K562 (cell line): ENCODE measurements around the gene PTPRU. TPM values are rescaled to one million over a fixed set of nuclear protein-coding genes. Genes with fewer than 3 reads are reported as not detected.

Experiments
- ATAC-seq: fragments of 200-7000 bp; cut with Tn5 transposase; 3 replicates; pipeline ENCODE4 v1.9.1; 2020; ENCODE audit warnings: moderate library complexity
- BruUV-seq: library from RNA; stranded (reverse); fragments of 400-500 nt; replicated peaks from 2 replicates; lab custom pipeline; 2021; lab: Mats Ljungman, UMichigan
- CTCF ChIA-PET: fragments of 300-600 bp; formaldehyde crosslinking; extraction: SDS; loops from one replicate; lab custom pipeline; 2021; ENCODE audit warnings: low intra/inter-chr PET ratio; lab: Yijun Ruan, JAX
- POLR2A ChIA-PET: fragments of 300-600, 350-650 bp; sonication (Branson Sonifier 250); formaldehyde crosslinking; extraction: SDS; loops from one replicate; lab custom pipeline; 2021; ENCODE audit warnings: antibody characterized with exemption, inconsistent platforms; lab: Yijun Ruan, JAX
- DNase-seq, 4 experiments: peaks; one replicate each; pipeline versions ENCODE4 v3.0.0 to v3.0.0-alpha.2; 2011 to 2018; ENCODE audit warnings: low spot score in 3 of 4, mixed read lengths in 3 of 4; ENCODE audit errors: extremely low read depth in 1 of 4
- FAIRE-seq: peaks from 2 replicates; lab custom pipeline; 2011; peaks lifted over from hg19 to GRCh38; lab: Jason Lieb, UNC
- H2AFZ ChIP-seq: 2 replicates; pipeline ENCODE4 v1.6.0; 2011; ENCODE audit warnings: low read depth, low read length, control low read depth, inconsistent platforms
- H3K27ac ChIP-seq: fragments of 200-600 bp; 3 replicates; pipeline ENCODE4 v1.8.0; 2011; ENCODE audit warnings: low read depth, mild to moderate bottlenecking, control low read depth, inconsistent platforms, low read length, moderate library complexity, mixed read lengths; ENCODE audit errors: extremely low read depth
- H3K27me3 ChIP-seq, 2 experiments: fragments of 300-600 bp in 1 of 2; 2 replicates in 1 of 2; 3 replicates in 1 of 2; pipeline versions ENCODE4 v1.6.0 to v1.8.0; 2011; ENCODE audit warnings: inconsistent platforms in 2 of 2, low read length in 2 of 2, mild to moderate bottlenecking in 1 of 2, mixed read lengths in 1 of 2, moderate library complexity in 1 of 2; ENCODE audit not compliant: control insufficient read depth in 2 of 2, insufficient read depth in 2 of 2
- H3K36me3 ChIP-seq: fragments of 300-600 bp; 3 replicates; pipeline ENCODE4 v1.8.0; 2011; ENCODE audit warnings: mild to moderate bottlenecking, low read length, inconsistent platforms; ENCODE audit not compliant: control insufficient read depth, insufficient read depth
- H3K4me1 ChIP-seq, 2 experiments: fragments of 200-600 bp in 1 of 2; replicated peaks in 1 of 2; 2 replicates in 1 of 2; 3 replicates in 1 of 2; pipeline versions ENCODE4 v1.5.1 to v1.8.0; 2011; ENCODE audit warnings: inconsistent platforms in 2 of 2, low read length in 2 of 2, mild to moderate bottlenecking in 1 of 2, mixed read lengths in 1 of 2, moderate library complexity in 1 of 2; ENCODE audit not compliant: control insufficient read depth in 2 of 2, insufficient read depth in 2 of 2
- H3K4me2 ChIP-seq: 2 replicates; pipeline ENCODE4 v1.6.1; 2011; ENCODE audit warnings: low read length, control low read depth, inconsistent platforms, mixed read lengths; ENCODE audit not compliant: insufficient read depth
- H3K4me3 ChIP-seq: fragments of 200-600 bp; sonication (generic), shearing (Covaris generic); 2 replicates; pipeline ENCODE4 v1.5.1; 2016; ENCODE audit warnings: control low read depth, inconsistent platforms
- H3K79me2 ChIP-seq: fragments of 200-600 bp; 3 replicates; pipeline ENCODE4 v1.8.0; 2011; ENCODE audit warnings: low read length, inconsistent platforms; ENCODE audit not compliant: control insufficient read depth, insufficient read depth
- H3K9ac ChIP-seq, 2 experiments: 2 replicates each; pipeline versions ENCODE4 v1.6.0 to v1.6.1; 2011; ENCODE audit warnings: low read depth in 2 of 2, low read length in 2 of 2, control low read depth in 1 of 2, inconsistent platforms in 1 of 2, mild to moderate bottlenecking in 1 of 2, mixed read lengths in 1 of 2; ENCODE audit not compliant: insufficient read depth in 1 of 2
- H3K9me1 ChIP-seq: one replicate; pipeline ENCODE4 v1.6.0; 2011; ENCODE audit warnings: inconsistent platforms, mild to moderate bottlenecking, low read length, moderate library complexity; ENCODE audit not compliant: control insufficient read depth, insufficient read depth
- H3K9me3 ChIP-seq: replicated peaks from 2 replicates; pipeline ENCODE4 v1.5.1; 2011; ENCODE audit warnings: low read depth, low read length, inconsistent platforms; ENCODE audit not compliant: control insufficient read depth, insufficient read depth
- H4K20me1 ChIP-seq: replicated peaks from 2 replicates; pipeline ENCODE4 v1.6.1; 2011; ENCODE audit warnings: low read length, inconsistent platforms, mixed read lengths; ENCODE audit not compliant: control insufficient read depth, insufficient read depth
- BACH1 ChIP-seq: fragments of 200-800 bp; sonication (Bioruptor generic); IDR thresholded peaks from 2 replicates; pipeline ENCODE4 v1.6.1; 2016; ENCODE audit warnings: missing genetic modification characterization, missing compliant biosample characterization
- ELF4 ChIP-seq: fragments of 450-650 bp; formaldehyde crosslinking; IDR thresholded peaks from 2 replicates; pipeline ENCODE4 v1.4.0; 2022; ENCODE audit warnings: missing genetic modification characterization
- HBP1 ChIP-seq: fragments of 450-650 bp; formaldehyde crosslinking; IDR thresholded peaks from 2 replicates; pipeline ENCODE4 v1.4.0; 2022; ENCODE audit warnings: missing genetic modification characterization
- NFIX ChIP-seq: fragments of 250-450 bp; sonication (Bioruptor Pico); IDR thresholded peaks from 2 replicates; pipeline ENCODE4 v1.4.0; 2020; ENCODE audit warnings: low read depth, mild to moderate bottlenecking, moderate library complexity
- SFPQ ChIP-seq: fragments of 200-400 bp; formaldehyde crosslinking; IDR thresholded peaks from 2 replicates; pipeline ENCODE4 v1.6.1; 2017; ENCODE audit warnings: mild to moderate bottlenecking, low read depth, low read length, moderate library complexity
- SMAD1 ChIP-seq: fragments of 150-350 bp; IDR thresholded peaks from 2 replicates; pipeline ENCODE4 v1.6.1; 2014; ENCODE audit warnings: low read length, low read depth; ENCODE audit not compliant: partially characterized antibody
- SMARCA4 ChIP-seq: fragments of 450-650 bp; IDR thresholded peaks from 2 replicates; pipeline ENCODE4 v1.6.1; 2016
- SNRNP70 ChIP-seq: fragments of 200-400 bp; formaldehyde crosslinking; optimal IDR thresholded peaks from 2 replicates; pipeline ENCODE3; 2017; ENCODE audit warnings: low read depth, low read length
- THRB ChIP-seq: fragments of 450-650 bp; formaldehyde crosslinking; conservative IDR thresholded peaks from 2 replicates; pipeline ENCODE4 v1.4.0; 2022; ENCODE audit warnings: mild to moderate bottlenecking, missing genetic modification characterization
- TOE1 ChIP-seq, 2 experiments: fragments of 450-650 bp in 1 of 2; sonication (generic) in 1 of 2; formaldehyde crosslinking in 1 of 2; IDR thresholded peaks; 2 replicates each; pipeline versions ENCODE4 v1.7.1 to v1.8.0; 2016 to 2022; ENCODE audit warnings: borderline replicate concordance in 2 of 2, mild to moderate bottlenecking in 2 of 2, antibody characterized with exemption in 1 of 2, inconsistent platforms in 1 of 2, low read depth in 1 of 2, missing genetic modification reagents in 1 of 2, moderate library complexity in 1 of 2
- ZBTB7A ChIP-seq: IDR thresholded peaks from 2 replicates; pipeline ENCODE4 v1.6.1; 2011; ENCODE audit warnings: low read depth, mild to moderate bottlenecking, low read length, moderate library complexity, borderline replicate concordance; ENCODE audit not compliant: control insufficient read depth
- ZNF24 ChIP-seq: fragments of 450-650 bp; IDR thresholded peaks from 2 replicates; pipeline ENCODE4 v1.6.1; 2016
- ZNF263 ChIP-seq: sonication (generic); formaldehyde crosslinking; IDR thresholded peaks from 2 replicates; pipeline ENCODE4 v1.8.0; 2022; ENCODE audit warnings: mild to moderate bottlenecking, missing genetic modification reagents, borderline replicate concordance
- ZNF436 ChIP-seq: fragments of 250-450, 450-650 bp; sonication (Bioruptor Pico); formaldehyde crosslinking; IDR thresholded peaks from 2 replicates; pipeline ENCODE4 v1.7.0; 2020; ENCODE audit warnings: mild to moderate bottlenecking
- ZNF717 ChIP-seq: fragments of 250-450 bp; sonication (Bioruptor Pico); IDR thresholded peaks from 2 replicates; pipeline ENCODE4 v1.5.0; 2021
- WGBS: fragments of 100-300 bp; shearing (Covaris generic); methylation state at CpG from one replicate; pipeline ENCODE4 v1.1.6; 2016; ENCODE audit warnings: low coverage, mixed read lengths; ENCODE audit not compliant: insufficient coverage; ENCODE audit errors: missing lambda C conversion rate; 5-methylcytosine and 5-hydroxymethylcytosine counted together
- in situ Hi-C: fragments of 300-500 bp; cut with MboI; formaldehyde crosslinking; loops from 4 replicates; pipeline ENCODE4 v1.15.0; 2018; ENCODE audit warnings: inconsistent platforms, mixed read lengths
- intact Hi-C: fragments of 100-400 bp; cut with micrococcal nuclease; formaldehyde crosslinking; loops from 2 replicates; pipeline ENCODE4 v1.14.2; 2022
- polyA plus RNA-seq, 8 experiments: library from polyadenylated mRNA; depleted of rRNA in 4 of 8; stranded (reverse) in 5 of 8; unstranded in 3 of 8; fragments of >200 nt; fragmentation: Nextera tagmentation in 2 of 8; fragmentation: Illumina TruSeq in 1 of 8; extraction: Ambion mirVana in 2 of 8; extraction: Trizol in 1 of 8; gene quantifications; 2 replicates each; pipeline versions ENCODE4 v1.2.1 to v1.2.3, GENCODE V29; 2011 to 2014; ENCODE audit warnings: inconsistent platforms in 1 of 8, missing spikeins in 1 of 8
- total RNA-seq, 7 experiments: library from RNA; depleted of rRNA in 6 of 7; stranded (reverse); fragments of >200 nt in 6 of 7; fragmentation: Illumina TruSeq in 2 of 7; extraction: Trizol in 2 of 7; gene quantifications; 2 replicates each; pipeline versions ENCODE4 v1.2.1 to v1.2.3, GENCODE V29; 2011 to 2021; ENCODE audit warnings: low replicate concordance in 1 of 7

PTPRU gene
- total and polyA plus RNA-seq, 9 of the 15 experiments (the other 6 are each of a cell fraction or from before 2014, with no cell fraction given): 0.01 to 2.9 (median 1.0) TPM

- intact Hi-C loops (no loop called here), in situ Hi-C loops (no loop called here)
- ATAC-seq (no peak), DNase-seq (peak in 3 of 4 experiments; percentile 37 to 45 (median 37)), FAIRE-seq (no peak)
- no peak overlapping the region for H3K9ac ChIP-seq
- no peaks in the 10 kb centered on the region for H3K9me3 ChIP-seq
- H3K27ac ChIP-seq: no peak overlapping the region
- no TSS peak for BruUV-seq
- no peak overlapping the region for H3K4me3 ChIP-seq
- no peaks in the 10 kb centered on the region for H3K79me2 ChIP-seq
- CTCF ChIA-PET: no interaction called here
- peaks cover 23 to 34% of the 10 kb centered on the region in 2 experiments for H3K4me1 ChIP-seq
- POLR2A ChIA-PET: interaction anchor here (0.5 to 2.3 kb wide), 6 partner anchors 11 to 1285 kb away, joined by 3 to 7 read pairs (median 4); no protein-coding TSS in a partner anchor
- H2AFZ ChIP-seq: no peak overlapping the region
- WGBS: 5% methylated on average over 11 of the region's 11 CpGs
- H3K4me2 ChIP-seq: no peak overlapping the region
- no peaks in the 10 kb centered on the region for H3K36me3 ChIP-seq
- H4K20me1 ChIP-seq: peaks cover 8% of the 10 kb centered on the region; the same call in 1 of the 2 replicates
- no peaks in the 10 kb centered on the region for H3K9me1 ChIP-seq
- H3K27me3 ChIP-seq: peaks cover 4 to 12% of the 10 kb centered on the region in 2 experiments; a peak in 3 of 5 replicates
- no peak for TF ChIP-seq ZNF24
- no peak for TF ChIP-seq SMAD1
- no peak for TF ChIP-seq ZBTB7A
- 0 out of 2 replicates have a peak, but pooled peaks have one; percentile 46 for TF ChIP-seq HBP1 (CRISPR knock-in tag)
- no peak for TF ChIP-seq TOE1 (IDR thresholded peaks at IDR 0.05; ENCODE audit: borderline replicate concordance)
- TF ChIP-seq TOE1 (CRISPR knock-in tag; IDR thresholded peaks at IDR 0.05; ENCODE audit: borderline replicate concordance, low read depth): no peak
- TF ChIP-seq SFPQ: no peak
- no peak for TF ChIP-seq BACH1 (tag)
- no peak for TF ChIP-seq ZNF436 (CRISPR knock-in tag)
- TF ChIP-seq ZNF717 (CRISPR knock-in tag): no peak
- peak; percentile 40; the same call in 1 of the 2 replicates for TF ChIP-seq ELF4
- TF ChIP-seq NFIX: 0 out of 2 replicates have a peak, but pooled peaks have one; percentile 33
- no peak for TF ChIP-seq SNRNP70
- TF ChIP-seq SMARCA4: no peak
- peak; percentile 12; the same call in 1 of the 2 replicates for TF ChIP-seq ZNF263 (CRISPR knock-in tag)
- 0 out of 2 replicates have a peak, but pooled peaks have one; percentile 53 for TF ChIP-seq THRB
These were observed 20.9 kb downstream of the PTPRU start for GRCh38 chr1:29256979-29257804.
